ENCODE measurements around the gene ADIPOR1. TPM values are rescaled to one million over a fixed set of nuclear protein-coding genes. Genes with fewer than 3 reads are reported as not detected.
"Not testable (repeated sequence)": the region's sequence is repeated elsewhere in the genome, so short reads cannot be mapped to it uniquely, and the experiment has no call there.

ADIPOR1 gene
- 62.1 and 141 TPM in 2 replicates for total RNA-seq

DNA sequence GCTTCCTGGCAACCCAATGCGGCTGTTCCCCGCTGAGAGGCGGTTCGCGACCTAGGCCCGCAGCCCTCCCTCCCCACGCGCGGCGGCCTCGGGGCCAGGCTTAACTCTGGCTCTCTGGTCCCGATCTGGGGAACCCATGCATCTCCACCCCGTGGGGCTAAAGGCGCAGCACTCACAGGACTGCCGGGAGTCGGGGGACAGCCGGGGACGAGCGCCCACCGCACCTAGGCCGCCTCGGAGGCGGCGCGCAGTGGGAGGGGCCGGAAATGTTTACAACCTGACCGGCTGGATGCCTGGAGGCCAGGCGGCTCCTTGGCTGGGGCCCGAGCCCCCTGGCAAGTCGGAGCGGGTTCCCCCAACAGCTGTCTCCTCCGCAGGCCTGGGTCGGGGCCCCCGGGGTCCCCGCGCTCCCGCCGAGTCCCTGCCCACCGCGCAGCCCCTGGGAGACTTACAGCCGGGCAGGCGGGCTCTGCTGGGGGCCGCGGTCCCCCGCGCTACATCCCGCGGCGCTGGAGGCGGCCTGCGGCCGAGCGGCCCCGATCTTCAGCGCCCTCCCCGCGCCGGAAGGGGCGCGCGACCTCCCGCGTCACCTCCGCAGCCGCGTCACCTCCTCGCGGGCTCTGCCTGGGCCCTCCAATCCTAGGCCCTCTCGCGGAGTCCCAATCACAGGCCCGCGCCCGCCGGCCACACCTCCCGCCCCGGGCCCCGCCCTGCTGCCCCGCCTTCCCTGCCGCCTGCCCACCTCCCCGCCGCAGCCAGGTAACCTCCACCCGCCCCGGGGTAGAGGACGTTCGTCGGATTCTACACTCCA is at the start of gene ADIPOR1:
Gene ADIPOR1, minus strand, starts transcription at position 580 of the 811 bp plus-strand sequence. CDS start 7,242 bp downstream, outside the sequence.
- DNase-seq (ENCODE audit: low read depth in 2 of 2) = peak; percentile 88 to 92

DNA sequence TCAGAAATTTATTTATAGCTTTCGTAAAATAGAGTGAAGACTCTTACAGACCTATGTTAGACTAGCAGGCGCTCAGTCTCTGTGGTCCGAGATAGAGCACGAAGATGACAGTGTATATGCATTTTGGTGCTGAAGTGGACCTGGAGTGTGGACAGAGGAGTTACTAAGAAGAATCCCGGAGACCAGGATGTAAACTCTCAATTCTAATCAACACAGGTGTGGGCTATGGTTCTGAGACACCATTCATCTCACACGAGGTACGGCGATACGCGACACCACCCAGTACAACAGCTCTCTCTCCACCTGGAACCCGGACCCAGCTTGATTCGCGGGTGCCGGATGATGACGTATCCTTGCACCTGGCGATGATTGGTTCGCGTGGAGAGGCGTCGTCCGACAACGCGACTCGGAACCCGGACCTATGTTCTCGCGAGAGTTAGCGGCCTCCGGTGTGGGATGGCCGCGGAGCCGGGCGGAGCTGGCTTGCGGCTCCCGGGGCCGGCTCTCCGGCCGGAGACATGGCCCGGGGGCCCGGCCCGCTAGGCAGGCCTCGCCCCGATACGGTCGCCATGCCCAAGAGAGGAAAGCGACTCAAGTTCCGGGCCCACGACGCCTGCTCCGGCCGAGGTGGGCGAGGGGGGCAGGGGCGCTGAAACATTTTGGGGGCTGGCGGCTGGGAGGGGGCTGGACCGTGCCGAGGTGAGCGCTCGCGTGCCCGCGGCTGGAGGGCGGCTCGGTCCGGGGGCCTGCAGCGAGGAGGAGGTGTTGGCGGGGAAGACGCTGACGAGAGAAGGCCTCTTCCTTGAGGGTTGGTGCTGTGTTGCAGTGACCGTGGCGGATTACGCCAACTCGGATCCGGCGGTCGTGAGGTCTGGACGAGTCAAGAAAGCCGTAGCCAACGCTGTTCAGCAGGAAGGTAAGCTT is 49.1 kb upstream of the ADIPOR1 start, which contains the start of gene TMEM183A:
Gene TMEM183A, plus strand, starts transcription at position 427 of the 924 bp plus-strand sequence. Its CDS starts 92 bp downstream, at position 519.
- DNase-seq (ENCODE audit: low read depth in 2 of 2) = peak; percentile 98

DNA sequence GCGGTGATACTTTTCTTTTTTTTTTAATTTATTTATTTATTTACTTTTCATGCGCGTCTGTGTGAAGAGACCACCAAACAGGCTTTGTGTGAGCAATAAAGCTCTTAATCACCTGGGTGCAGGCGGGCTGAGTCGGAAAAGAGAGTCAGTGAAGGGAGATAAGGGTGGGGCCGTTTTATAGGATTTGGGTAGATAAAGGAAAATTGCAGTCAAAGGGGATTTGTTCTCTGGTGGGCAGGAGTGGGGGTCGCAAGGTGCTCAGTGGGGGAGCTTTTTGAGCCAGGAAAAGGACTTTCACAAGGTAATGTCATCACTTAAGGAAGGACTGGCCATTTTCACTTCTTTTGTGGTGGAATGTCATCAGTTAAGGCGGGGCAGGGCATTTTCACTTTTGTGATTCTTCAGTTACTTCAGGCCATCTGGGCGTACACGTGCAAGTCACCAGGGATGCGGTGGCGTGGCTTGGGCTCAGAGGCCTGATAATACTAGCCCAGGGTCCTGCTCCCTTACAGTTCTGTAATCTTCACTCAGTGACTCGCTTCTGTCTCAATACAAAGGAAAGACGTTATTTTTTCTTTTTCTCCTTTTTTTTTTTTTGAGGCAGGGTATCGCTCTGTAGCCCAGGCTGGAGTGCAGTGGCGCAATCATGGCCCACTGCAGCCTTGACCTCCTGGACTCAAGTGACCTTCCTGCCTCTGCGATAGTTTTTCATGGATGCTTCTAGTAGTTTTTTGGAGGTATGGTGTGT is 47.5 kb upstream of the ADIPOR1 start:
- not testable (repeated sequence) for DNase-seq (ENCODE audit: low read depth in 2 of 2)

DNA sequence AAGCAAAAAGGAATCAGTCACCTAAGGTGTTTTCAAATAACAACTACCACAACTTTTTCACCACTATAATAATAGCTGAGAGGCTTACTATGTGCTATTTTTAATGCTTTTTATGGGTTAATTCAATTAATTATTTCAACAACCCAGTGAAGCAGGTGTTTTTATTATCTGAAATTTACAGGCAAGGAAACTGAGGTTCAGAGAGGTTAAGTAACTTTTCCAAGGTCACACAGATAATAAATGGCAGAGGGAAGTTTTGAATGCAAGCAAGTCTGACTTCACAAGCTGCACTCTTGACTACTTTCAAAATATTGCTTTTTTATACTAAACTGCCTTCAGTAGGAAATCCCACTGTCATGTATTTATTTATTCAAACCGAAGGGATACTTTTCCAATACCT is 44.8 kb upstream of the ADIPOR1 start:
- no peak for DNase-seq (ENCODE audit: low read depth in 2 of 2)

GRCh38 chr1:203001986-203002385 is 43.9 kb upstream of the ADIPOR1 start:
- DNase-seq (ENCODE audit: low read depth in 2 of 2) = no peak

DNA sequence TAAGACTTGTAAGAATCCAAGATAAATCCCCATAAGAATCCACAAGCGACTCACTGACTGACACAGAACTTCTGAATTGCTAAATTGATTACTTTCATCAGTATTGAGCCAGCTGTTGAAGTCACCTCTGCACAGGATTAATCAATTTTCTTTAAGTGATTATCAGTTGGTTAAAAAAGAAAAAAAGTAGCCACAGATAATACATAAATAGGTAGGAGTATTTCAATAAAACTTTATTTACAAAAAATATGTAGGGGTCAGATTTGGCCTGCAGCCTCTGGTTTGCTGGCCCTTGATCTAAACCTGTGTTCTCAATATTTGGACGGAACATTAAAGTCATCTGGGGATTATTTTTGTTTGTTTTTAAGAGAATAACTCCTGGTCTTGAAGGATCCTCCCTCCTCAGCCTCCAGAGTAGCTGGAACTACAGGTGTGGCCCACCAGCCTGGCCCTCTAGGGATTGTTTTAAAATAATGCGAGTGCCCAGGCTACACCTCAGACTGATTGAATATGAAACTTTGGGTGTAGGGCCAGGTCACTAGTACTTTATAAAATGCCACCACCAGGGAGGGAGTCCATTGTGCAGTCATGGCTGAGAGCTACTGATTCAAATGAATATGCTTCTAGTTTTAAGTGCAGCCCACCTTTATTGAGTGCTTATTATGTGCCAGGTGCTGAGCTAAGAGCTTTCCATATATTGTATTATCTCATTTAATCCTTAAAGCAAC is 42.3 kb upstream of the ADIPOR1 start:
- DNase-seq (ENCODE audit: low read depth in 2 of 2) = no peak

DNA sequence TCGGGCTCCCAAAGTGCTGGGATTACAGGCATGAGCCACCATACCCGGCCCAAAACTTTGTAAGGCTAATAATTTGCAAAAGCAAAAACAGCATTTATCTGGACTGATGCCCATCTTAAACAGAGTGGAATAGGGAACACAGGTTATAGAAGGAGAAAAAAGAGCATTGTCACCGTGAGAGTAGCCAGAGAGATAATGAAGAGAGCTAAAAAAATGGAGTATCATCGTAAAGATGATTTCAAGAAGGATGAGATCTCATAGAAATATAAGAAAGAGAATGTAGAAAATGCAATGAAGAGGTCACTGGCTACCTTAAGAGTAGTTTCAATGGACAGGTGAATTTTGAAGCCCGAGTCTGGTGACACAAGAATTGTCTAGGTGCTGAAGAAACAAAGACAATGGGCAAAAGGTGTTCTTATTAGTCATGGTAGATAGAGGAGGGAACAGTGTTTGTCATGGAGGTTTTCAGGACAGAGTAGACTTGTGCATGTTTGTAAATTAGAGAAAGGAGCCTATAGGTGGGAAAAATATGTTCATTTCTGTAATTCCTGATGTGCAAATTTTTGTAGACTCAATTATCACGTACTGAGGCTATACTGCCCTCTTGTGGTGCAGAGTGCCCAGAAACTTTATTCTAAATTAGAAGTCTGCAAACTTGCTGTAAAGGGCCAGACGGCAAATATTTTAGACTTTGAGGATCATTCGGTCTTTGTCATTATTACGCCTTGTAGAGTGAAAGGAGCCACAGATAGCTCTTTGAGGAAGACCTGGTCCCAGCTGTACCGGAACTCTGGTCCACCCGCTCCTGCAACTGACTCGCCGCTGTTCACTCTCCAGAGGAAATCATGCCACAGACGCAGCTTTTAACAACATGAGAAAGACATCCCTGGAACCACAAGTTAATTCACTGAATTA is 41.0 kb upstream of the ADIPOR1 start:
- DNase-seq (ENCODE audit: low read depth in 2 of 2) = peak; percentile 59 to 71

DNA sequence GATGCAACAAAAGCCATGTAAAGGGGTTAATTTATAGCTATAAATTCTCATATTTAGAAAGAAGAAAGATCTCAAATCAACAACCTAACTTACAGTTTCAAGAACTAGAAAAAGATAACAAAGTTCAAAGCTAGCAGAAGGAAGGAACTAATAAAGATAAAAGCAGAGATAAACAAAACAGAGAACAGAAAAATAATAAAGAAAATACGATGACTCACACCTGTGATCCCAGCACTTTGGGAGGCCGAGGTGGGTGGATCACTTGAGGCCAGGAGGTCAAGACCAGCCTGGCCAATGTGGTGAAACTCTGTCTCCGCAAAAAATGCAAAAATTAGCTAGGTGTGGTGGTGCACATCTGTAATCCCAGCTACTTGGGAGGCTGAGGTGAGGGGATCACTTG is 36.6 kb upstream of the ADIPOR1 start:
- no peak for DNase-seq (ENCODE audit: low read depth in 2 of 2)

GRCh38 chr1:202991112-202991511 is 33.0 kb upstream of the ADIPOR1 start:
- no peak for DNase-seq (ENCODE audit: low read depth in 2 of 2)

GRCh38 chr1:202989879-202990278 is 31.8 kb upstream of the ADIPOR1 start:
- no peak for DNase-seq (ENCODE audit: low read depth in 2 of 2)

GRCh38 chr1:202987922-202988583 is 29.9 kb upstream of the ADIPOR1 start:
- DNase-seq (ENCODE audit: low read depth in 2 of 2) = no peak

DNA sequence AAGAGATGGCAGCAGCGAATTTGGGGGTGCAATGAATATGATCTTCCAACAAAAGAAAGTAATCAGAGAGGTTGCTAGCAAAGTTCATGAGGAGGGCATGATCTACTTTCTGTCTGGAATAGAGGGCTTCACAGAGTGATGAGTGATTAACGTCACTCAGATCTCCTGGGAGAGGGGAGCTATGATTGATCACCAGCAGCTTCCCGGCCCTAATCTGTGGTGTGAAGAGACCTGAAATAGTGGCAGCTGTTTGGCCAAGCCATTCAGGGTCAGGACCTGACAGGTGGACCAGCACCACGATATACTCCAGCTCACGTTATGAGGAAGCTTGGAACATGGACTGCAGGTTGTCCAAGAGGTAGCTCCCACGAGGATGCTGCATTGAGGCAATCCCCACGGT is 29.1 kb upstream of the ADIPOR1 start:
- no peak for DNase-seq (ENCODE audit: low read depth in 2 of 2)

DNA sequence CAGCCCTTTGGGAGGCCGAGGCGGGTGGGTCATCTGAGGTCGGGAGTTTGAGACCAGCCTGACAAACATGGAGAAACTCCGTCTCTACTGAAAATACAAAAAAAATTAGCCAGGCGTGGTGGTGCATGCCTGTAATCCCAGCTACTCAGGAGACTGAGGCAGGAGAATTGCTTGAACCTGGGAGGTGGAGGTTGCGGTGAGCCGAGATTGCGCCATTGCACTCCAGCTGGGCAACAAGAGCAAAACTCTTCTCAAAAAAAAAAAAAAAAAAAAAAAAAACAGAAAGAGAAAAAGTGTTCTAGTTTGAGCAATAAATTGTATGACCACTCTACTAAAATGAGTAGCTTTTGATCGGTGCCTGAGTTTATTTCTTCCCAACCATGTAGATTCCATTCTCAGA is 28.0 kb upstream of the ADIPOR1 start:
- DNase-seq (ENCODE audit: low read depth in 2 of 2) = not testable (repeated sequence)

GRCh38 chr1:202982715-202983430 is 24.8 kb upstream of the ADIPOR1 start:
- DNase-seq (ENCODE audit: low read depth in 2 of 2) = no peak

DNA sequence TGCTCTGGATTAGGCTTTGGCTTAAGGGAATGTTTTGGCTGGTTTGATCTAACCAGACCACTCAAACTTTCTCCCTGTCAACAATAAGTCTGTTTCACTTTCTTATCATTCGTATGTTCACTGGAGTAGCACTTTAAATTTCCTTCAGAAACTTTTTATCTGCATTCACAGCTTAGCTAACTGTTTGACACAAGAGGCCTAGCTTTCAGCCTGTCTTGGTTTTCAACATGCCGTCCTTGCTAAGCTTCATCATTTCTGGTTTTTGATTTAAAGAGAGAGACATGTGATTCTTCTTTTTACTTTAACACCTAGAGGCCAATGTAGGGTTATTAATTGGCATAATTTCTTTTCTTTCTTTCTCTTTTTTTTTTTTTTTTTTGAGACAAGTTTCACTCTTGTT is 23.8 kb upstream of the ADIPOR1 start:
- no peak for DNase-seq (ENCODE audit: low read depth in 2 of 2)

DNA sequence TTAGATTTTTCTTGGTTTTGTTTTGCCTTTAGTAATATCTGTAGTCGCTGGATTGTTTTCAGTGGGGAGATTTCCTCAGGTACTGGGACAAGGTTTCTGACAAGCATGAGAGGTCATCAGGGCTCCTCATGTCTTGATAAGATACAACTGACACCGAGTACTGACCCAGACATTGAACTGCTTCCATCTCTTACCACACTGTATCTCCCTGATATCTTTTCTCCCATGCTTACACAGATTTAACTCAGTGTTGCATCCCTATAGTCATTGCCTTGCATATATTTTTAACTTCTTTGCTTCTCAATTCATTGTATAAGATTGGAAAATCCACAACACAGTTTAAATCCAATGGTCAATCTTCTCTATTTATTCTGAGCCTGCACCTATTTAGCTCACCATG is 21.3 kb upstream of the ADIPOR1 start:
- no peak for DNase-seq (ENCODE audit: low read depth in 2 of 2)

GRCh38 chr1:202976633-202977032 is 18.5 kb upstream of the ADIPOR1 start:
- no peak for DNase-seq (ENCODE audit: low read depth in 2 of 2)

DNA sequence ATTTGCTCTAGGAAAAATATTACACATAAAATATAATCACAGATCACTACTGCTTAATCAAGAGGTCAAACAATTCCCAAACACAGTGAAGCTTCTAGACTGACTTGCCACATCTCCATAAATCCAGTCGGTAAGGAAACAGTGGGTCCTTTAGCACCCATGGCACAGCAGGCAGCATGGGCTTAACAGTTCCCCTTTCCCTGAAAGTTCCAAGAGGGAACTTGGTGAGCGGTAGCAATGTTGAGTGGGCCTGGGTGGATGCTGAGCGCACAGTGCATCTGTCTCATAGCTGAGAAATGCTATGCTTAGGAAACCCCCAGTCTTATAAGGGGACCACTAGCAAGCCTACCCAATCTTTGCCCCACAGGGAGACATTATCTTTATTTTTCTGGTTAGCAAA is 16.7 kb upstream of the ADIPOR1 start:
- DNase-seq (ENCODE audit: low read depth in 2 of 2) = no peak

DNA sequence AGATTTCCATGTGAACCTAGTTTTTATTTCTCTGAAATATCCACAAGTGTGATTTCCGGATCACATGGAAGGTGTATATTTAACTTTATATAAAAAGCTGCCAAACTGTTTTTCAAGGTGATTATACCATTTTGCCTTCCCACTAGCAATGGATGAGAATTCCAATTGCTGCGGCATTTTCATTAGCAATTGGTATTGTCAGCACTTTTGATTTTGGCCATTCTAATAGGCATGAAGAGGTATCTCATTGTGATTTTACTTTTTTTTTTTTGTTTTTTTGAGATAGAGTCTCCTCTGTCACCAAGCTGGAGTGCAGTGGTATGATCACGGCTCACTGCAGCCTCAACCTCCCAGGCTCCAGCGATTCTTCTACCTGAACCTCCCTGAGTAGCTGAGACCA is 13.9 kb upstream of the ADIPOR1 start:
- no peak for DNase-seq (ENCODE audit: low read depth in 2 of 2)
